SH-SY5Y (cell line): ENCODE measurements around the gene SMCO1.

ENCODE experiments used
- GATA2 ChIP-seq: IDR thresholded peaks from 2 replicates; pipeline ENCODE4 v1.6.1; 2011; ENCODE audit warnings: mild to moderate bottlenecking, low read depth, low read length
- GATA3 ChIP-seq: IDR thresholded peaks from 2 replicates; pipeline ENCODE4 v1.6.1; 2011; ENCODE audit warnings: low read depth, mild to moderate bottlenecking, low read length, moderate library complexity

DNA sequence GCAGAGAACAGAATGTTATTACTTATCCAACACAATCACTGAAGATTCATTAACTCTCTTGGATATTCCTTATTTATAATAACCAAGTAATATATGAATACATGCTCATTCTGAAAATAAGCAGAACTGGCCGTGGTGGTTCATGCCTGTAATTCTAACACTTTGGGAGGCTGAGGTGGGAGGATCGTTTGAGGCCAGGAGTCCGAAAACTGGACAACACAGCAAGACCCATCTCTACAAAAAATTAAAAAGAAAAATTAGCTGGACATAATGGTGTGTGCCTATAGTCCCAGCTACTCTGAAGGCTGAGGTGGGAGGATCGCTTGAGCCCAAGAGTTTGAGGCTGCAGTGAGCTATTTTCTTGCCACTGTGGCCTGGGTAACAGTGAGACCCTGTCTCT lies 37.5 kb downstream of the SMCO1 start:
- no peak for TF ChIP-seq GATA3
- no peak for TF ChIP-seq GATA2
